ENCODE measurements around the gene ENOX2.

GRCh38 chrX:130799393-130799792 is 103.6 kb downstream of the ENOX2 start:
- no peak for TF ChIP-seq CTCF (optimal IDR thresholded peaks at IDR 0.05 in 1 of 3, IDR thresholded peaks at IDR 0.05 in 1 of 3, conservative IDR thresholded peaks at IDR 0.05 in 1 of 3; ENCODE audit: extremely low read depth in 1 of 3, insufficient read depth in 2 of 3, low read length in 3 of 3)
- no peak for TF ChIP-seq EZH2 (IDR thresholded peaks at IDR 0.05; ENCODE audit: low read length)
